DOHH2 (cell line): ENCODE results near the gene STK11.

Experiments
- H3F3A ChIP-seq: fragments of 200-600 bp; sonication (generic), shearing (Covaris generic); 2 replicates; pipeline ENCODE4 v1.6.0; 2016; ENCODE audit warnings: antibody characterized with exemption, mild to moderate bottlenecking; ENCODE audit not compliant: control insufficient read depth, insufficient read depth
- H3K27ac ChIP-seq: fragments of 200-600 bp; sonication (generic); 2 replicates; pipeline ENCODE4 v1.5.1; 2014; ENCODE audit warnings: low read depth, mild to moderate bottlenecking, low read length, moderate library complexity
- H3K27me3 ChIP-seq: fragments of 200-600 bp; sonication (generic); 2 replicates; pipeline ENCODE4 v1.6.1; 2014; ENCODE audit warnings: mild to moderate bottlenecking, low read length, mixed read lengths; ENCODE audit not compliant: control insufficient read depth
- H3K36me3 ChIP-seq: fragments of 200-600 bp; sonication (generic); 2 replicates; pipeline ENCODE4 v1.6.1; 2014; ENCODE audit warnings: mild to moderate bottlenecking, low read length, moderate library complexity, mixed read lengths; ENCODE audit not compliant: control insufficient read depth
- H3K4me1 ChIP-seq: fragments of 200-600 bp; sonication (generic); 2 replicates; pipeline ENCODE4 v1.6.1; 2014; ENCODE audit warnings: mild to moderate bottlenecking, low read length, mixed read lengths; ENCODE audit not compliant: control insufficient read depth
- H3K4me2 ChIP-seq: fragments of 200-600 bp; sonication (generic); 2 replicates; pipeline ENCODE4 v1.6.0; 2014; ENCODE audit warnings: mild to moderate bottlenecking, low read length, moderate library complexity
- H3K4me3 ChIP-seq: fragments of 200-600 bp; sonication (generic); 2 replicates; pipeline ENCODE4 v1.5.1; 2014; ENCODE audit warnings: mild to moderate bottlenecking, low read length, mixed read lengths
- H3K79me2 ChIP-seq: fragments of 200-600 bp; sonication (generic); 2 replicates; pipeline ENCODE4 v1.6.1; 2014; ENCODE audit warnings: mild to moderate bottlenecking, low read length, mixed read lengths; ENCODE audit not compliant: control insufficient read depth
- H3K9me2 ChIP-seq: fragments of 200-600 bp; sonication (generic); replicated peaks from 2 replicates; pipeline ENCODE4 v1.6.1; 2014; ENCODE audit warnings: mild to moderate bottlenecking, low read length, mixed read lengths; ENCODE audit not compliant: control insufficient read depth
- H3K9me3 ChIP-seq: fragments of 200-600 bp; sonication (generic); 2 replicates; pipeline ENCODE4 v1.6.1; 2014; ENCODE audit warnings: antibody characterized with exemption, low read length, mixed read lengths; ENCODE audit not compliant: control insufficient read depth, insufficient read depth
- H4K20me1 ChIP-seq: fragments of 200-600 bp; sonication (generic); 2 replicates; pipeline ENCODE4 v1.6.0; 2014; ENCODE audit warnings: low read depth, mild to moderate bottlenecking, antibody characterized with exemption, low read length, moderate library complexity; ENCODE audit not compliant: control insufficient read depth, insufficient read depth
- EZH2phosphoT487 ChIP-seq: fragments of 200-600 bp; sonication (generic); IDR thresholded peaks from 2 replicates; pipeline ENCODE4 v1.6.1; 2017; ENCODE audit warnings: borderline replicate concordance, mild to moderate bottlenecking, antibody characterized with exemption, low read length, moderate library complexity, mixed read lengths
- TF ChIP-seq, protein P1 (sequence below): fragments of 200-600 bp; sonication (generic); IDR thresholded peaks from one replicate; pipeline ENCODE4 v1.5.1; 2014; ENCODE audit warnings: antibody characterized with exemption, mild to moderate bottlenecking, low read depth, low read length; ENCODE audit not compliant: poor library complexity, severe bottlenecking

Gene STK11

DNA sequence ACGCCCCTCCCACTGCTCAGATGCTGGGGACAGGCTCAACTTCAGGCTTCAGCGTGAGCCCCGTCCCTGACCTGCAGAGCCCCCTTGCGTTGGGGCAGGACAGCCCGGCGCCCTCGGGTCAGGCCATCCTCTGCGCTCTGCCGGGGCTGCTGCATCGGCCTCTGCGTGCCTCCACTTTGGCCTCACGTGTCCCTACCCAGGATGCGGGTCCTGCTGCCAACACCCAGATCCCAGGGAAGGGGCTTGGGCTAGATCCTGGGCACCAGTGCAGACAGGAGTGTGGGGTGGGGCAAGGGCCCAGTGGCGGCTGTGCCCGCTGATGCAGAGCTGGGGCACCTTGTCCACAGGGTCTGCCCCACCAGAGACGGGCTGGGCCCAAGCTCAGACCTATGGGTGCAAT is 19.3 kb downstream of the STK11 start:
- peaks cover 64% of the 10 kb centered on the region for H3K36me3 ChIP-seq
- no peaks in the 10 kb centered on the region for H3K27me3 ChIP-seq
- no peak overlapping the region for H3K27ac ChIP-seq
- H4K20me1 ChIP-seq = no peaks in the 10 kb centered on the region
- TF ChIP-seq EZH2phosphoT487 = no peak
- TF ChIP-seq, protein P1, sequence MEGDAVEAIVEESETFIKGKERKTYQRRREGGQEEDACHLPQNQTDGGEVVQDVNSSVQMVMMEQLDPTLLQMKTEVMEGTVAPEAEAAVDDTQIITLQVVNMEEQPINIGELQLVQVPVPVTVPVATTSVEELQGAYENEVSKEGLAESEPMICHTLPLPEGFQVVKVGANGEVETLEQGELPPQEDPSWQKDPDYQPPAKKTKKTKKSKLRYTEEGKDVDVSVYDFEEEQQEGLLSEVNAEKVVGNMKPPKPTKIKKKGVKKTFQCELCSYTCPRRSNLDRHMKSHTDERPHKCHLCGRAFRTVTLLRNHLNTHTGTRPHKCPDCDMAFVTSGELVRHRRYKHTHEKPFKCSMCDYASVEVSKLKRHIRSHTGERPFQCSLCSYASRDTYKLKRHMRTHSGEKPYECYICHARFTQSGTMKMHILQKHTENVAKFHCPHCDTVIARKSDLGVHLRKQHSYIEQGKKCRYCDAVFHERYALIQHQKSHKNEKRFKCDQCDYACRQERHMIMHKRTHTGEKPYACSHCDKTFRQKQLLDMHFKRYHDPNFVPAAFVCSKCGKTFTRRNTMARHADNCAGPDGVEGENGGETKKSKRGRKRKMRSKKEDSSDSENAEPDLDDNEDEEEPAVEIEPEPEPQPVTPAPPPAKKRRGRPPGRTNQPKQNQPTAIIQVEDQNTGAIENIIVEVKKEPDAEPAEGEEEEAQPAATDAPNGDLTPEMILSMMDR = no peak
- no peaks in the 10 kb centered on the region for H3F3A ChIP-seq
- H3K4me2 ChIP-seq = no peak overlapping the region
- no peaks in the 10 kb centered on the region for H3K4me1 ChIP-seq
- no peak overlapping the region for H3K4me3 ChIP-seq
- no peaks in the 10 kb centered on the region for H3K9me2 ChIP-seq
- H3K9me3 ChIP-seq = no peaks in the 10 kb centered on the region
- H3K79me2 ChIP-seq = peaks cover 11% of the 10 kb centered on the region

DNA sequence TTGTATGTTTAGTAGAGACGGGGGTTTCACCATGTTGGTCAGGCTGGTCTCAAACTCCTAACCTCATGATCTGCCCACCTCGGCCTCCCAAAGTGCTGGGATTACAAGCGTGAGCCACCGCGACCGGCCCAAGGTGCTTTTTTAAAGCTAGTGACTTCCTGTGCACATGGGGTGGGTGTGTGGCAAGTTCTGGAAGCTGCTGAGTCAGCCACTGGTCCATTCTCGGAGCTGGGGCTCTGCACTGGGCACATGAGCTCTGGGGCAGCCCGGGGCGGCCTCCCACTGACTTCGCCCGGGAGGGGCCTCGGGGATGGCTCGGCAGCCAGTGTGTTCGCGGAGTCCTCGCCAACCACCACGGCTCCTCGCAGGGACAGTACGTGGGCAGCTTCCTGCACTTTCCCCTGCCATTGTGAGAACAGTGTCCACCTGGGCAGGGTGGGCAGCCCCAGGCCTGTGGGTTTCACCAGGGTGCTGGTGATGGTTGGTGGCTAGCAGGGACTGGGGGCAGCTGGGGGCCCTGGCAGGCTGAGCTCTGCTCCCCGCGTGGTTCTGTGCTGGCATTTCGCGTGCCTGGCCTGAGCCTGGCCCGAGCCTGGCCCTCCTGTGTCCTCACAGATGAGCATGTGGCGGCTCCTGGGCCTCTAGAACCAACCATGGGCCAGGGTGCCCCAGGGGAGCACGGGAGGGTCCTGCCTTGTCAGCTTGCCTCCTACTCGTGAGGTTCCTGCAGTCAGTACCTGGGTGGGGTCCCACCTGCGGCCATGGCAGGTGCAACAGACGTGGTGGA is 20.1 kb downstream of the STK11 start:
- no peaks in the 10 kb centered on the region for H3K9me3 ChIP-seq
- no peak for TF ChIP-seq EZH2phosphoT487
- TF ChIP-seq, protein P1 = no peak
- peaks cover 3% of the 10 kb centered on the region for H3K79me2 ChIP-seq
- no peaks in the 10 kb centered on the region for H3K27me3 ChIP-seq
- H3K4me1 ChIP-seq = no peaks in the 10 kb centered on the region
- H3K27ac ChIP-seq = no peak overlapping the region
- H3K4me2 ChIP-seq = no peak overlapping the region
- no peaks in the 10 kb centered on the region for H3F3A ChIP-seq
- no peaks in the 10 kb centered on the region for H4K20me1 ChIP-seq
- H3K36me3 ChIP-seq = peaks cover 56% of the 10 kb centered on the region
- H3K4me3 ChIP-seq = no peak overlapping the region
- H3K9me2 ChIP-seq = no peaks in the 10 kb centered on the region

DNA sequence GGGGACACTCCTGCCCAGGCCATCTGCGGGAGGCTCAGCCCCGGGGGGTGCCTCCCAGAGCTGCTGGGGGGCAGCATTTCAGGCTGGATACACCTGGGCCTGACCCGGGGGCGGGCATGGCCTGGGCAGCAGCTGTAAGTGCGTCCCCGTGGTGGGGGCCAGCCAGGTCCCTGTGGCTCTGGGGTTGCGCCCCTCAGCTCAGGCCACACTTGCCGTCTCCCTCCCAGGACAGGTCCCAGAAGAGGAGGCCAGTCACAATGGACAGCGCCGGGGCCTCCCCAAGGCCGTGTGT is 20.6 kb downstream of the STK11 start:
- H3K27me3 ChIP-seq = no peaks in the 10 kb centered on the region
- no peaks in the 10 kb centered on the region for H4K20me1 ChIP-seq
- H3K79me2 ChIP-seq = no peaks in the 10 kb centered on the region
- no peak overlapping the region for H3K27ac ChIP-seq
- TF ChIP-seq, protein P1 = no peak
- TF ChIP-seq EZH2phosphoT487 = no peak
- no peaks in the 10 kb centered on the region for H3F3A ChIP-seq
- H3K4me1 ChIP-seq = no peaks in the 10 kb centered on the region
- H3K9me3 ChIP-seq = no peaks in the 10 kb centered on the region
- H3K36me3 ChIP-seq = peaks cover 50% of the 10 kb centered on the region
- H3K4me3 ChIP-seq = no peak overlapping the region
- no peak overlapping the region for H3K4me2 ChIP-seq
- no peaks in the 10 kb centered on the region for H3K9me2 ChIP-seq
